Osteocyte (in vitro differentiated cells): ENCODE data around the gene DBF4B. TPM values are rescaled to one million over a fixed set of nuclear protein-coding genes. Genes with fewer than 3 reads are reported as not detected.
"Not testable (repeated sequence)": the region's sequence is repeated elsewhere in the genome, so short reads cannot be mapped to it uniquely, and the experiment has no call there.

Experiments
- DNase-seq: peaks from one replicate; pipeline ENCODE4 v3.0.0; 2021; ENCODE audit warnings: mixed read lengths; ENCODE audit not compliant: unreplicated experiment; ENCODE audit errors: extremely low spot score
- H3K27ac Mint-ChIP-seq: one replicate; pipeline ENCODE4 v1.8.0; 2021; ENCODE audit warnings: mild to moderate bottlenecking, mixed read lengths; ENCODE audit not compliant: unreplicated experiment
- H3K27me3 Mint-ChIP-seq: one replicate; pipeline ENCODE4 v1.8.0; 2021; ENCODE audit warnings: mixed read lengths; ENCODE audit not compliant: unreplicated experiment
- H3K36me3 Mint-ChIP-seq: one replicate; pipeline ENCODE4 v1.8.0; 2021; ENCODE audit warnings: mixed read lengths; ENCODE audit not compliant: unreplicated experiment
- H3K4me1 Mint-ChIP-seq: one replicate; pipeline ENCODE4 v1.8.0; 2021; ENCODE audit warnings: mixed read lengths; ENCODE audit not compliant: unreplicated experiment
- H3K4me3 Mint-ChIP-seq: one replicate; pipeline ENCODE4 v1.8.0; 2021; ENCODE audit warnings: mild to moderate bottlenecking, moderate library complexity, mixed read lengths; ENCODE audit not compliant: unreplicated experiment
- H3K9me3 Mint-ChIP-seq: one replicate; pipeline ENCODE4 v1.8.0; 2021; ENCODE audit warnings: mixed read lengths; ENCODE audit not compliant: unreplicated experiment
- total RNA-seq: library from RNA; stranded (reverse); gene quantifications from 2 replicates; pipeline ENCODE4 v1.2.1, GENCODE V29; 2021
- TF ChIP-seq, protein P1 (sequence below): fragments of 200-600 bp; sonication (generic); IDR thresholded peaks from 2 replicates; pipeline ENCODE4 v1.5.0; 2021; ENCODE audit warnings: antibody characterized with exemption, mild to moderate bottlenecking, moderate library complexity

The DBF4B gene
- total RNA-seq, 1 donor from 2014 or later: 9.2 TPM

DNA sequence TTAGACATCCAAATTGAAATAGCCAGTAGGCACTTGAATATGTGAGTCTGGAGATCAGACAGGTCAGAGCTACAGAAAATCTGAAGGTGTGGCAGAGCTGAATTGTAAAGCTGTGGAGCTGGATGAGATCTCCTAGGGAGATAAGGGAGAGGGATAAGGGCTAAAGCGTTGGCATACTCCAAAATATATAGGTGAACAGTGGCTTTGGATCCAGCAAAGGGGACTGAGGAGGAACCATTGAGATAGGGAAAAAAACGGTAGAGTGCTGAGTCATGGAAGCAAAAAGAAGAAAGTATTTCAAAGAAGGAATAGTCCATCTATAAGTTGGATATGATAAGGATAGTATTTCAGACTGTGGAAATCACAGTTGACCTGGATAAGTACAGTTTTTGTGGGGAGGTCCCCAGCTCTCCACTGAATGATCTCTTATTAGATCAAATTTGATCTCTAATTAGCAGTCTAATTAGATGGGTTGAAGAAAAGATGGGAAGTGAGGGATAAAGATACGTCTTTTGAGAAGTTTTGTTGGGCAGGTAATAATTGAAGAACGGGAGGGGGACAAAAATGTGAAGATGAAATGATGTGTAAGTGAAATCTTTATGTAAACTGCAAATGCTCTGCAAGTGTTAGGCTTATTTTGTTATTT is 587 bp upstream of the DBF4B start:
- TF ChIP-seq, protein P1, sequence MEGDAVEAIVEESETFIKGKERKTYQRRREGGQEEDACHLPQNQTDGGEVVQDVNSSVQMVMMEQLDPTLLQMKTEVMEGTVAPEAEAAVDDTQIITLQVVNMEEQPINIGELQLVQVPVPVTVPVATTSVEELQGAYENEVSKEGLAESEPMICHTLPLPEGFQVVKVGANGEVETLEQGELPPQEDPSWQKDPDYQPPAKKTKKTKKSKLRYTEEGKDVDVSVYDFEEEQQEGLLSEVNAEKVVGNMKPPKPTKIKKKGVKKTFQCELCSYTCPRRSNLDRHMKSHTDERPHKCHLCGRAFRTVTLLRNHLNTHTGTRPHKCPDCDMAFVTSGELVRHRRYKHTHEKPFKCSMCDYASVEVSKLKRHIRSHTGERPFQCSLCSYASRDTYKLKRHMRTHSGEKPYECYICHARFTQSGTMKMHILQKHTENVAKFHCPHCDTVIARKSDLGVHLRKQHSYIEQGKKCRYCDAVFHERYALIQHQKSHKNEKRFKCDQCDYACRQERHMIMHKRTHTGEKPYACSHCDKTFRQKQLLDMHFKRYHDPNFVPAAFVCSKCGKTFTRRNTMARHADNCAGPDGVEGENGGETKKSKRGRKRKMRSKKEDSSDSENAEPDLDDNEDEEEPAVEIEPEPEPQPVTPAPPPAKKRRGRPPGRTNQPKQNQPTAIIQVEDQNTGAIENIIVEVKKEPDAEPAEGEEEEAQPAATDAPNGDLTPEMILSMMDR: no peak
- H3K9me3 Mint-ChIP-seq: no peaks in the 10 kb centered on the region
- no peak for DNase-seq
- no peak overlapping the region for H3K27ac Mint-ChIP-seq
- H3K4me3 Mint-ChIP-seq: no peak overlapping the region
- no peaks in the 10 kb centered on the region for H3K36me3 Mint-ChIP-seq
- peaks cover 12% of the 10 kb centered on the region for H3K27me3 Mint-ChIP-seq
- peaks cover 6% of the 10 kb centered on the region for H3K4me1 Mint-ChIP-seq

DNA sequence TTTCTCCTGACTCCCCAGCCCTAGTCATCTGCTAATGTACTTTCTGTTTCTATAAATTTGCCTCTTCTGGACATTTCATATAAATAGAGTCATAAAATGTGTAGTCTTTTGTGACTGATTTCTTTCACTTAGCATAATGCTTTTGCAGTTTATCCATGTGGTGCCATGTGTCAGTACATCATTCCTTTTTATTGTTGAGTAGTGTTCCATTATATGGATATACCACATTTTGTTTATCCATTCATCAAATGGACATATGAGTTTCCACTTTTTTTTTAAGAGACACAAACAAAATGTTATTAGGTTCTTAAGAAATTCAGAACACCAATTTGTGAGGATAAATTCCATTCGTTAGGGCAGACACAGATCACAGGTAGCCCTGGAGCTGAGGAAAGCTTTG is 11.0 kb downstream of the DBF4B start:
- Mint-ChIP-seq H3K4me3 (no peak overlapping the region), H3K36me3 (no peaks in the 10 kb centered on the region), H3K4me1 (no peaks in the 10 kb centered on the region), H3K27me3 (no peaks in the 10 kb centered on the region), H3K27ac (no peak overlapping the region), H3K9me3 (peaks cover 3% of the 10 kb centered on the region)
- no peak for DNase-seq
- TF ChIP-seq, protein P1: no peak

DNA sequence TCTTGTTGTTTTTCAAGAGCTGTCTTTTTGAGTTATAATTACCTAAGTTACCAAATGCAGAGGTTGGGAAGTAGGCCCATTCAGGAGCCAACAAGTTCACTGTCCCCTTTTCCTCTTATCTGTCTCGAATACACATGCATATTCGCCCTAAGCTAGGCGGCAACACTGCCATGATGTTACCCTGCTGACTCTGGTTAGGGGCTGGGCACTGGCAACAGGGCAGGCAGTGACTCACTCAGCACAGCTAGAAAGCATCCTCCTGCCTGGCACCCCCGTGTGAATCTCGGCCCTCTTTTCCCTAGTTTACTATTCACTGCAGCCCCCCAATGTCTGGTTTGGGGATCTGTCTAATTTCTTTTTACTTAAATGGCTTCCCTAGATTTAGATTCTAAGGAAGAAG is 13.8 kb downstream of the DBF4B start:
- Mint-ChIP-seq H3K9me3 (peaks cover 3% of the 10 kb centered on the region), H3K4me1 (no peaks in the 10 kb centered on the region), H3K27me3 (no peaks in the 10 kb centered on the region), H3K27ac (no peak overlapping the region), H3K36me3 (no peaks in the 10 kb centered on the region), H3K4me3 (no peak overlapping the region)
- no peak for DNase-seq
- TF ChIP-seq, protein P1: no peak

DNA sequence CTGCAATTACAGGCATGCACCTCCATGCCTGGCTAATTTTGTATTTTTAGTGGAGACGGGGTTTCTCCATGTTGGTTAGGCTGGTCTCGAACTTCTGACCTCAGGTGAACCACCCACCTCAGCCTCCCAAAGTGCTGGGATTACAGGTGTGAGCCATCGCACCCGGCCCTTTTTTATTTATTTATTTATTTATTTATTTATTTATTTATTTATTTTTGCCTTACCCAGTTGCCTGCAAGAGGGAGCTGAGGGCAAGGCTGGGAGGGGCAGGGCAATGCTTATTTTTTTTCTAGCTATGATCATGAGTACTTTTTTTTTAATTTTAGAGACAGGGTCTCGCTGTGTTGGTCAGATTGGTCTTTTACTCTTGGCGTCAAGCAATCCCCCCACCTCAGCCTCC is 17.7 kb downstream of the DBF4B start:
- H3K9me3 Mint-ChIP-seq, H3K27me3 Mint-ChIP-seq, H3K36me3 Mint-ChIP-seq, H3K4me3 Mint-ChIP-seq, H3K27ac Mint-ChIP-seq, H3K4me1 Mint-ChIP-seq, DNase-seq: not testable (repeated sequence)

DNA sequence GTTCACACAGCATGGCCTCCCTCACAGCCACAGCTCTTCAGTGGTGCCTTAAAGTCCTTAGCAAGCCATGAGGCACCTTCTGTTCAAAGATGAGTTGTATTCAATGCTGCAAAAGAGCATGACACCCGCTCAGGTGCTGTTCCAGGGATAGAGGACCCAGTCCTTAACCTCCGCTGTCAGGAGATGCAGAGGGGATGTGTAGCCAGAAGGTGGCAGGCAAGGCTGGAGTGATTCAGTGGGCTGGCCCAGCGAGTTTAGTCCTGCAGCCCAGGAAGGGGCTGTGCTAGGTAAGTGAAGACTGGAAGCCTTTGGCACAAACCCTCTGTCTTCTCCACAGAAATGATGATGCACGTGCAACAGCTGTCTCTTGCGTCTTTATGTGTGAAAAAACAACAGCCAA is 25.3 kb downstream of the DBF4B start:
- DNase-seq: no peak
- H3K27me3 Mint-ChIP-seq: no peaks in the 10 kb centered on the region
- peaks cover 7% of the 10 kb centered on the region for H3K36me3 Mint-ChIP-seq
- no peak overlapping the region for H3K4me3 Mint-ChIP-seq
- no peaks in the 10 kb centered on the region for H3K4me1 Mint-ChIP-seq
- H3K9me3 Mint-ChIP-seq: no peaks in the 10 kb centered on the region
- H3K27ac Mint-ChIP-seq: no peak overlapping the region
- TF ChIP-seq, protein P1: peak; percentile 43

DNA sequence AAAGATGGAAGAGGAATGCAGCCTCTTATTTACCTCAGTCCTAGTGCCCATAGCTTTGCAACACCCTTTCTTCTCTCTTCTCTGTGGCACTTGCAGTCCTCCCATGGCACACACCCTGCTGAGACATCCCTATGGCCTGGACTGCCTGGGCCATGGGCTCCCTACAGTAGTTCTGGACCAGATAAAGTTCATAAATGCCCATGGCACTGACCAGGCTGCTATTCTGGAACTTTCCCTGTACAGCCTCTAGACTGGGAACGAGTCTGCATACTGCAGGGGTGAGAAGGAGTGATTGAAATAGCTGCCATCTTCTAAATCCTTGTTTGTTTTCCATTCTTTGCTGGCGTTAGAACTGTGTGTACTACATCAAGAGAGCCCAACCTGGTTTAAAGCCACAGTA is 25.8 kb downstream of the DBF4B start:
- H3K4me3 Mint-ChIP-seq: no peak overlapping the region
- no peak overlapping the region for H3K27ac Mint-ChIP-seq
- H3K9me3 Mint-ChIP-seq: no peaks in the 10 kb centered on the region
- DNase-seq: no peak
- H3K4me1 Mint-ChIP-seq: no peaks in the 10 kb centered on the region
- H3K36me3 Mint-ChIP-seq: peaks cover 7% of the 10 kb centered on the region
- H3K27me3 Mint-ChIP-seq: no peaks in the 10 kb centered on the region
- TF ChIP-seq, protein P1: no peak
